NCI-H1048 (cell line): Measurements from ENCODE around the gene CBX3.
"Not testable (repeated sequence)": the region's sequence is repeated elsewhere in the genome, so short reads cannot be mapped to it uniquely, and the experiment has no call there.

Source experiments
- DNase-seq: peaks from one replicate; lab custom pipeline; 2025; lab: John Stamatoyannopoulos, UW

Gene CBX3

GRCh38 chr7:26202019-26202990 lies 760 bp downstream of the CBX3 start:
- no peak for DNase-seq

GRCh38 chr7:26203016-26203415 lies 1.5 kb downstream of the CBX3 start:
- DNase-seq = no peak

GRCh38 chr7:26208040-26208439 lies 6.5 kb downstream of the CBX3 start:
- DNase-seq = no peak

GRCh38 chr7:26212921-26213718 lies 11.6 kb downstream of the CBX3 start:
- no peak for DNase-seq

- DNase-seq = no peak
Measured at GRCh38 chr7:26213807-26214515, 12.4 kb downstream of the CBX3 start.

GRCh38 chr7:26216049-26216448 lies 14.5 kb downstream of the CBX3 start:
- DNase-seq = no peak

- DNase-seq = no peak
Measured at GRCh38 chr7:26224359-26224758, 22.8 kb downstream of the CBX3 start.

GRCh38 chr7:26227987-26228386 lies 26.4 kb downstream of the CBX3 start:
- no peak for DNase-seq

GRCh38 chr7:26233902-26234511 lies 32.5 kb downstream of the CBX3 start:
- DNase-seq = no peak

GRCh38 chr7:26237035-26237807 lies 35.7 kb downstream of the CBX3 start:
- DNase-seq = no peak

- DNase-seq = no peak
Measured at GRCh38 chr7:26238032-26238431, 36.5 kb downstream of the CBX3 start.

GRCh38 chr7:26245150-26245549 lies 43.6 kb downstream of the CBX3 start:
- DNase-seq = no peak

GRCh38 chr7:26250239-26250638 lies 48.7 kb downstream of the CBX3 start:
- no peak for DNase-seq

- DNase-seq = not testable (repeated sequence)
Measured at GRCh38 chr7:26261866-26262265, 60.3 kb downstream of the CBX3 start.
